Stimulated activated CD8-positive, alpha-beta memory T cell treated with anti-CD3 and anti-CD28 coated beads, Interleukin-12 subunit alpha, Interleukin-12 subunit beta, amount 100 ng/mL, for 1 hour (primary cell): ENCODE data around the gene STOM.

ENCODE experiments used
- DNase-seq: peaks from one replicate; pipeline ENCODE4 v3.0.0-alpha.2; 2020; ENCODE audit warnings: low read depth

Gene STOM

DNA sequence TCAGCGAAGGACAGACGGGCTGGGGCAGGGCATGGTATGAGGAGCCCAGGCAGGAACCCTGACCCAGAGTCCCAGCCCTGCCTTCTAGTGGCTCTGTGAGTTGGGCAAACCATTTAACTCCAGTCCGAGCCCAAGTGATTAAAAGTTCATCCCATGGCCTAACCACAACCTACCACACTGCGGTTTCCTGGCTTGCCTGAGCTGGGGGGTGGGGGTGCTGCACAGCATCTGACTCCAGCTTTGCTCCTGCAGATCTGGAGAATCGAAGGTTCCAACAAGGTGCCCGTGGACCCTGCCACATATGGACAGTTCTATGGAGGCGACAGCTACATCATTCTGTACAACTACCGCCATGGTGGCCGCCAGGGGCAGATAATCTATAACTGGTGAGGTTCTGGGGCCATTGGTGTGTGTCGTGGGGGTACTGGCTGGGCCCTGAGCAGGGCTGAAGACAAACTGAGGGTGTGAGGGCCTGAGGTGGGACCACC, 49.0 kb downstream of the STOM start:
- DNase-seq: no peak

DNA sequence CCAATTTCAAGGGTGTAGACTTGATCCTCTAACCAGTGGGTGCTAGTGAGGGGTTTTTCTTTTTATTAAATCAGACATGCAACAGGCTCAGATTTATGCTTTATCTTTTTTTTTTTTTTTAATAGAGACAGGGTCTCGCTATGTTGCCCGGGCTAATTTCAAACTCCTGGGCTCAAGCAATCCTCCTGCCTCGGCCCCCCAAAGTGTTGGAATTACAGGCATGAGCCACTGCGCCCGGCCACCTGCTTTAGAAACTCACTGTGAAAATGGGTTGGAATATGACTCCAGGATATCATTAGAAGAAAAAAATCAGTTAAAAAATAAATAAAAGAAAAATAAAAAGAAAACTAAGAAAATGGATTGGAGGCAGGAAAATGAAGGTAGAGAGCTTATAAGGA, 50.7 kb downstream of the STOM start:
- DNase-seq: no peak

DNA sequence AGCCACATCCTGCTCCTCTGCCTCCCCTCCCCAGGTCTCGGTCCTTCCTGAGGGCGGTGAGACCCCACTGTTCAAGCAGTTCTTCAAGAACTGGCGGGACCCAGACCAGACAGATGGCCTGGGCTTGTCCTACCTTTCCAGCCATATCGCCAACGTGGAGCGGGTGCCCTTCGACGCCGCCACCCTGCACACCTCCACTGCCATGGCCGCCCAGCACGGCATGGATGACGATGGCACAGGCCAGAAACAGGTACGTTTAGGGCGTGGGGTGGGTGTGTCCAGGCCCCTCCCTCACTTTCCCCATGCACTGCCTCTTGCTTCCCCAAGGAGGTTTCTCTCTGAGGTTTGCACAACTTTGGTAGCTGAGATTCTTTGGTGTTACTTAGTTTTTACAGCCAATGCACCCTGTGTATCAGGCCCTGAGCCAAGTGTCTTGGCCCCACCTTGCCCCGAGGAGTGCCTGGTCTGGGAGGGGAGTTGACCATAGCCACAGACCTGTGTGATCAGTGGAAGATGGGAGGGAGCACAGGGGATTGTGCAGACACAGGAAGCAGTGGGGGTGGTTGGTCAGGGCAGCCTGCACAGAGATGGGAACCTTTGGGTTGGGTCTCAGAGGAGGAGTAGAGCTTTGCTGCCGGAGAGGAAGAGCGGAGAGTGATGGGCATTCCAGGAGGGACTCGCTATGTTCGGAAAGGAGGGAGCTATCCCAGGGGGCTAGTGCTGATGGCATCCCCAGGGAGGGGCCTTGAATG, 51.2 kb downstream of the STOM start:
- DNase-seq: no peak

DNA sequence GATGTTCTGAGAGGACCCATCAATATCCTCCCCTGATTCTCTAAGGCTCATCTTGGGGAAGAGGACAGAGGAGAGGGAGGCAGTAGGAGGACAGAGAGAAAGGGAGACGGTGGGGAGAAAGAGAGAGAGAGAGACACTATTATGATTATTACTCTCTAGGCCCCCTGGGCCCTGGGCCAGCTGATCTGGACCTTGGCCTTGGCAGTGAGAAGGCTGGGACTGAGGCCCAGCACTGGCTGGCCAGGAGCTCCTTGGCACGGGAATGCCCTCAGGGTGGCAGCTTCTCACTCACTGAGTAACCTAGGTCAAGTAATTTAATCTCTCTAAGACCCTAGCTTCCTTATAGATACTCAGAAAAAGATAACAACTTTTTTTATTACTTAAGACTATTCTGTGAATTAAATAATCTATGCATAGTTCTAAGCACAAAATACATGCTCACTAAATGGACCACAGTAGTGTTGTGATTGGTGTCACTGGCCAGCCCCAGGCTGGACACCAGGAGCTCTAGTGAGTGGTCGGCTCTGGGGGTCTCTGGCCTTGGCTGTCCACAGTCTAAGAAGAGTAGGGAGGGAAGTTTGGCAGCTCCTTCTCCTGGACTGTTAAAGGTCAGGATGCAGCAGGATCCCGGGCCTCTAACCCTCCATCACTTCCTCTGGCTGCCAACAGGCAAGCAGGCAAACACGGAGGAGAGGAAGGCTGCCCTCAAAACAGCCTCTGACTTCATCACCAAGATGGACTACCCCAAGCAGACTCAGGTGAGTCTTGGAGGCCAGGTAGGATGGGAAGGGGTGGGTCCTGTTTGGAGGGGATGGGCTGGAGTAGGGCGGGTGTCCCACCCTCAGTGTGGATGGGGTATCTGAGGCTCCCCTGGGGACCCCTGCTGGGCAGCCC, 52.1 kb downstream of the STOM start:
- no peak for DNase-seq

DNA sequence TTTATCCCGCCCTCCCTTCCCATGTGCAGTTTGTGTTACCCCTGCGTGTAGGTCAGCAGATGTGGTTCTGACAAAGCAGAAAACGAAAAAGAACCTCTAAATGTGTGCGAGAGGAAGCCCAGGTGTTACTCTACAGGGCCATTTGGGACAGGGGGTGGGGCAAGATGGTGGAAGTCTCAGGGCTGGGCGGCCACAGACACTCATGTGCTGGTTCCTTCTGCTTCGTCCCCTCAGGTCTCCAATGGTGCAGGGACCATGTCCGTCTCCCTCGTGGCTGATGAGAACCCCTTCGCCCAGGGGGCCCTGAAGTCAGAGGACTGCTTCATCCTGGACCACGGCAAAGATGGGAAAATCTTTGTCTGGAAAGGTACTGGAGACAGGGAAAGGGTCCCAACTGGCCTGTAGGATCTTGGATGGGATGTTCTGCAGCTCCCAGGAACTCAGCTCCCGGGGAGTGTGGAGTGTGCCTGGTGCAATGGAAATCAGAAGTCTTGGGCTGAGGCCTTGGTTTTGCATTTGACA, 53.1 kb downstream of the STOM start:
- DNase-seq: no peak

DNA sequence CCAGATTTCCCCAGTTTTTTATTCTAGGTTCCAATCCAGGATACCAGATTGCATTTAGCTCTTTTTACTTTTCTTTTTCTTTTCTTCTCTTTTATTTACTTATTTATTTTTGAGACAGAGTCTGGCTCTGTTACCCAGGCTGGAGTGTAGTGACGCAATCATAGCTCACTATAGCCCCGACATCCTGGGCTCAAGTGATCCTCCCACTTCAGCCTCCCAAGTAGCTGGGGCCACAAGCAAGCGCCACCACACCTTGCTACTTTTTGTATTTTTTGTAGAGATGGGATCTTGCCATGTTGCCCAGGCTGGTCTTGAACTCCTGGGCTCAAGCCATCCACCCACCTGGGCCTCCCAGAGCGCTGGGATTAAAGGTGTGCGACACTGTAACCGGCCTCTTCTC, 53.7 kb downstream of the STOM start:
- DNase-seq: no peak

DNA sequence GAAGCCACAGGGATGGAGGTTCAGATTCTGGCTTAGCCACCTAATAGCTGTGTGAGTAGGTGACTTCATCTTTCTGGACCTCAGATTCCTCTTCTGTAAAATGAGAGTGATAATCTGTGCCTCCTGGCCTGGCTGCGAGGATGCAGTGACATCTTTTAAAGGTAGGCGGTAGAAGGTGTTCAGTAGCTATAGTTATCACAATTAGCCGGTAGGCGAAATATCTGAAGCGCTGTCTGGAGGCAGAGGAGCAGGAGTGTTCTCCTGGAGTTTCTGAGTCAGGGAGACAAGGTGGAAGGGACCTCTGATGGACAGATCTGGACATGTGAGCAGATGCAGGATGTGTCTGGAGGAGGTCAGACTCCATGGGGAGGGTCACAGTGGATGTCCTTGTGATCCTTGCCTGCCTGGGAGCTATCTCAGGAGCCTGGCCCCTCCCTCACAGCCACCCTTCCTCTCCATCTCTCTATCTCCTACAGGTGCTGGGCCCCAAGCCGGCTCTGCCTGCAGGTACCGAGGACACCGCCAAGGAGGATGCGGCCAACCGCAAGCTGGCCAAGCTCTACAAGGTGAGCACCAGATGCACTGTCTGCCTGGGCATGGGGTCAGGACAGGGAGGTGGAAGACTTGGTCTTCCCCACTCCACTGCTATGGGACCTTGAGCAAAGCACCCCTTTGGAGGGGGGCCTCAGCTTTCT, 56.4 kb downstream of the STOM start:
- DNase-seq: no peak

DNA sequence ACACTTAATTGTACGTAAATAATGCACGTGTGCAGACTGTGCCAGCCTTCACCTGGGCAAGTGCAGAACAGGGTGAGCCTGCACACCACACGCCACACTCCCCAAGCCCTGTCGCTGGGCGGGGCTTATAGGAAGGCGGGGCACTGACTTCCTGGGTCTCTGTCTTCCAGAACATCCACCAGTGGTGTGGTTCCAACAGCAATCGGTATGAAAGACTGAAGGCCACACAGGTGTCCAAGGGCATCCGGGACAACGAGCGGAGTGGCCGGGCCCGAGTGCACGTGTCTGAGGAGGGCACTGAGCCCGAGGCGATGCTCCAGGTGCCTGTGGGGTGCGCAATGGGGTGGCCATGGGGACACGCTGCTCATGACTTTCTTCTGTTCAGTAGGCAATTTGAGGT, 57.9 kb downstream of the STOM start:
- no peak for DNase-seq

DNA sequence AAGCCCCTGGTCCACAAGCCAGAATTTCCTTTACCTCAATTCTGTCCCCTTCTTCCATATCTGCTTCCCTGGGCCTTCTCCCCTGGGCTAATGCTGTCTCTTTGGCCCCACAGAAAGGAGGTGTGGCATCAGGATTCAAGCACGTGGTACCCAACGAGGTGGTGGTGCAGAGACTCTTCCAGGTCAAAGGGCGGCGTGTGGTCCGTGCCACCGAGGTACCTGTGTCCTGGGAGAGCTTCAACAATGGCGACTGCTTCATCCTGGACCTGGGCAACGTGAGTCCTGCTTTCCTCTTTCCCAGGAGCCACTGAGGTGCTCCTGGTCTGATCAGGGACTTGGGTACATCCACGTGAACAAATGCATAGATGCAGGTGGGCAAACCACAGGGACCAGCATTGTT, 59.5 kb downstream of the STOM start:
- no peak for DNase-seq

DNA sequence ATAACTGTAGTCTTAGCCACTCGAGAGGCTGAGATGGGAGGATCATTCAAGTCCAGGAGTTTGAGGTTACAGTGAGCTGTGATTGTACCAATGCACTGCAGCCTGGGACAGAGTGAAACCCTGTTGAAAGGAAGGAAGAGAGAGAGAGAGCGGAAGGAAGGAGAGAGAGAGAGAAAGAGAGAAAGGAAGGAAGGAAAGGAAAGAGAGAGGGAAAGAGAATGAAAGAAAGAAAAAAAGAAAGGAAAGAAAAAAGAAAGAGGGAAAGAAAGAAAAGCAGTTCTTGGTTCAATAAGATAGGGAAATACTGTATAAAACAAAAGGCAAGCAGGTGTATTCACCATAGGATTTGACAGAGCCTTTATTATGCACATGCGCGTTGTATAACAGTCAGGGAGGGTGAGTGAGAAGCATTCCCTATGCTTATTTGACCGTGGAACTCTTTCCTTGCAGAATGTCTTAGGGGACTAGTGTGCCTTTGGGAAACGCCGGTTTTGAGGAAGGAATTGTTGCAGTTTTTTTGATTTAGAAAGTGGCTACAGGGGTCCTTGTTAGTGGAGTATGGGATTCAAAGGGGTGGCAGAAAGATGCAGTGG, 60.1 kb downstream of the STOM start:
- DNase-seq: no peak

DNA sequence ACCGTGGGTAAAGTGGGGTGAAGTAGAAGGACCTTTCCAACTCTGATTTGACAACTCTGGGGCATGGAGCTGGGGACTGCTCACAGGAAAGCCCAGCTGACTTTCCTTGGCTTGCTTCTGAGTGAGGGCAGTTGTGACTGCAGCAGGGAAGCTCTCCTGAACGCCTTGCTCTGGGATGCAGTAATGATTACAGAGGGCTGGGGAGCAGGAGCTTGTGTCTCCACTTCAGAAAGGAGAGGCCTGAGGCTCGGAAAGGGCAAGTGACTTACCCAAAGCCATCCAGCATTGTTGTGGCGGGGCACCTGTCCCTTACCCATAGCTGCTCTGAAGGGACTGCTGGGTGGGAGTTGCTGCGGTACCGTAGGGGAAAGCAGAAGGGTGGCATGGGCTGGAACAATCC, 60.9 kb downstream of the STOM start:
- no peak for DNase-seq

DNA sequence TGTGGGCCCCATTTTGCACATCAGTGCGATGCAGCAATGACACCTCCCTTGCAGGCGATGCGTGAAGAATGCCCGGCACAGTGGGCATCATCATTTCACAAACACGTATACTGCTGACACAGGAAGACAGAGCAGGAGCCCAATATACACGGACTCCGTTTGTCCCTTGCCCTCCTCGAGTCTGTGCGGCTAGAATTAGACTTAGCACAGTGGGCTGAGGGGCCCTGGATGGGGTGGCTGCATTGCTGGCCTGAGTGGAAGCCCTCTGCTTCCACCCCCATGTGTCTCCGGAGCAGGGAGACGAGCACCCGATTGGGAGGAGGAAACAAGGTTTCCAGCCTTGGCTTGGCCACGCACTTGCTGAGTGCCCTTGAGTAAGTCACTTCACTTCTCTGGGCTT, 61.3 kb downstream of the STOM start:
- DNase-seq: no peak

DNA sequence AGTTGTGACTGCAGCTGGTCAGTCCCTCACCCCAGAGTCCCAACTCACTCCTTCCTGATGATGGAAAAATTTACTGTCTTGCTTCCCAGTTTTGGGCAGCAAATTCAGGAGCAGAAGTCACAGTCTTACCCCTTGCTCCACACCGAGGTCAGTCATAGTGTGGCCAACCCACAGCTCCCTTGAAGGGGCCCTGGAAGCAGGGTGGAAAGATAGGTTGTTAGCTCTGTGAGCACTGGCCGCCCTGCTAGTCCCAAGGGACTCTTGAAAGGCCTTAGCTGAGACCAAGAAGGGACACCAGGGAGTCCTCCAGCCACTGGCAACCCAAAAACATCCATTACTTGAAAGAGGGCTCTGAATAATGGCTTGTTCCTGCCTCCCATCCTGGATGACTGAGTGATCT, 62.1 kb downstream of the STOM start:
- DNase-seq: no peak

DNA sequence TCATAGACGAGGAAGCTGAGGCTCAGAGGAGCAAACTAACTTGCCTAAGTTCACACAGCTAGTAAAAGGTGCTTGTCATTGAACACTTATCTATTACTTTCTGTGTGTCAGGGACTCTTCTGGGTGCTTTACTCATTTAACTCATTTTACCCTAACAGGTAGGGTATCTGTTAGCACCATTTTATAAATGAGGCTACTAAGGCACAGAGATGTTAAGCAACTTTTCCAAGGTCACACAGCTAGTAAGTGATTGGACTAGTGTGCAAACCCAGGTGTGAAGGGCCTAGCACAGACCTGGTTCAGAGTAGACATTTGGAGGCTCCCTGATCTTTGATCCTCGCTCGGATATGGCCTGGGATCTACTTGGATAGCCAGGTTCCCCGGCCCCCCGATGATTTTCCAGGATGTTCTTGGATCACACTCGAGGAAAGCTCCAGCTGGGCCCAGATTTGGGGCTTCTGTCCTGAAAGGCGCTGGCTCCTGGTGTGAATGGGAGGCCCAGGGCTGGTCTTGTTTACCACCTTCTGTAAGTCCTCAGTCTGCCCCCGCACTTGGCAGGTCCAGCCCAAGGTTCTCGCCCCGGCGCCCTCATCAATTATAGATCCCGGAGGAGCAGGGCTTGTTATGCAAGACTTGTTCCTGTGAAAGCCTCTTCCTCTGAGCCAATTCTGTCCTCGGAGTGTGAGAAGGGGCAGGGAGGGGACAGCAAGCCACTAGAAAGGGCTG, 64.6 kb downstream of the STOM start:
- no peak for DNase-seq

DNA sequence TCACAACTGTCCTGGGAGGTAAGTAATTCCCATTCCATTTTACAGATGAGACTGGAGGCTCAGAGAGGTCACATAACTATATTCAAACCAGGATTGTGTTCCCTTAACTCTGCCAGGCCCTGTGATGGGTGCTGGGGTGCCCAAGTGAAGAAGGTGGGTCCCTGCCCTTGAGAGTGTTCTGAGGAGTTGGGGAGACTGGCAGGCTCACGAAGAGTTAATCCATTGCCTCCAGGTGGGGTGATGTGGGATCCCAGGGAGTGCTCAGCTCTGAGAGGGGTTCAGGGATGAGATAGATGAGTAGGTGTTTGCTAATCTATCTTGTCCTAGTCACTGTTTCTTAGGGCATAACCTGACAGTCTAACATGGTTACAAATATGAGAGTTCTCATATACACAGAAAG, 65.3 kb downstream of the STOM start:
- DNase-seq: no peak

DNA sequence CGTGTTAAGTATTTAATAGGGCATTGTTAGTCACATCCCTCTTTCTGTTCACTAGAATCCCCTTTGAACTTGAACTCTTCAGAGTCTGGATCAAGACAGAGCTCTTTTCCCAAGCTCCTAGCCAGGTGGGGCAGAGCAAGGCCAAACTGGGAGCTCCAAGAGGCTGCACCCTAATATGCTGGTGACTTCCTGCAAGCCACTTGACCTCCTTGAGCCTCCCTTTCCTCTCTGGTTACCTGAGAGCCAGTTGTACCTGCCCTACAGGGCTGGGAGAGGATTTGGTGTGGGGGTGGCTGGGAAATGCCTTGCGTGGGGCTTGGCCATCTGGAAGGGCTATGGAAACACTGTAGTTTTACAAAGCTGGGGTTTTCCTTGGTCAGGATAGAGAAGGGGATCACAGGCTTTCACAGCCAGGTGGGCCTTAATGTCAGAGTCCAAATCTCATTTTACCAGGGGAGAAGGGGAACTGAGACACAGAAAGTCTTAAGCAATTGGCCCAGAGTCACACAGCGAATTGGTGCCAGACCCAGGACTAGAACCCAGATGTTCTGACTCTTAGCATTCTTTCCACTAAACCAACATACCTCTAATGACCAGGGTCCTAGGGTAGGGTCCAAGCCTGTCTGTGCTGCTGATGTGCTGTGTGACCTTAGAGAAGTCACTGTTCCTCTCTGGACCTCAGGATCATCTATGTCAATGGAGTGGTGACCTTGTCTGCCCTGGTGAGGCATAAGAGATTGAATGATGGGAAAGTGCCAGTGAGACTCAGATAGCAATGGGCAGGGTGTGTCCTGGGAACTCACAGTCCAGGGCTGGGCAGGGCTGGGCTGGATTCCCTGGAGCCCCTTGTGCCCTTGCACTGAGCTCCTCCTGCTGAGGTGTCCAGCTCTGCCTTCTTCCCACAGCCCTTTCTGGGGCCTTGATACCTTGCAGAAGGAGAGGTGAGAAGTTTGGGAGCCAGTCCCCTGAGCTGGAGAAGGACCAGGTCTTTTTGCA, 66.3 kb downstream of the STOM start:
- DNase-seq: no peak

DNA sequence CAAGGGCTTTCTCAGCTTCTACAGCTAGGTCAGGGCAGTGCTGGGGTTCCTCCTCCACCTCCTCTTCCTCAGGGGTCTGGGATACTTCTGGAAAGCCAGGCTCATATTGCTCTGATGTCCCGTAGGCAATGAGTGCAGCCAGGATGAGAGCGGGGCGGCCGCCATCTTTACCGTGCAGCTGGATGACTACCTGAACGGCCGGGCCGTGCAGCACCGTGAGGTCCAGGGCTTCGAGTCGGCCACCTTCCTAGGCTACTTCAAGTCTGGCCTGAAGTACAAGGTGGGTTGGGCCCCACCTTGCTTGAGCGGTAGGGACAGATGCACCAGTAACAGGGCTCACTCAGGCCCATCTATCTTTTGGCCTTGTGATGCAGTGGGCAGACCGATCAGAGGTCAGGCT, 67.3 kb downstream of the STOM start:
- DNase-seq: no peak

DNA sequence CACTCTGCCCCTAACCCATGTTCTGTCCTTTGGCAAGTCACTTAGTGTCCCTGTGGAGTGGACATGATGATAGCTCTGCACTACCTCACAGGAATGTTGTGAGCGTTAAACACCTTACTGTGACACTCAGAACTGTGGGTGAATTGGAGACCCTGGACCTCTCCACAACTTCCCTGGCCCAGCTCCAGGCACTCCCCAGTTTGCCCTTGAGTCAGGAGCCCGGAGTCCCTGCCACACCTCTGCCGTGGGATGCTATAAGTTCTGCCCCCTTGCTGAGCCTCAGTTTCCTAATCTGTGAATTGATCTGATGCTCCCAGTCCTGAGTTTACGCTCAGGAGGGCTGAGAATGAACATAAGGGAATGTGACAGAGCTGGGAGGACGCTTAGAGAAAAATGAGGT, 67.7 kb downstream of the STOM start:
- no peak for DNase-seq

DNA sequence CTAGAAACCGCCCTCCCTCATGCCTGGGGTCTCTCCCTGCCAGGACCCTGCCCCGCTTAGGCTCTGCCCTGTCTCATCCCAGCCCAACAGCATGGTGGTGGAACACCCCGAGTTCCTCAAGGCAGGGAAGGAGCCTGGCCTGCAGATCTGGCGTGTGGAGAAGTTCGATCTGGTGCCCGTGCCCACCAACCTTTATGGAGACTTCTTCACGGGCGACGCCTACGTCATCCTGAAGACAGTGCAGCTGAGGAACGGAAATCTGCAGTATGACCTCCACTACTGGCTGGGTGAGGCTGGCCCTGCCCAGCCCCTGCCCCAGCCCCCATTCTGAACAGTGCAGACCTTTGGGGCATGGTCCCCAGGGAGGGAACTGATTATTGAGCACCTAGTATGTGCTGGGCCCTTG, 68.2 kb downstream of the STOM start:
- DNase-seq: no peak
